Esophagus squamous epithelium (tissue), 5 donors: Measurements from ENCODE around the gene MFN2. TPM values are rescaled to one million over a fixed set of nuclear protein-coding genes. Genes with fewer than 3 reads are reported as not detected.

Source experiments
- DNase-seq: peaks from one replicate; lab custom pipeline; 2025; lab: John Stamatoyannopoulos, UW
- H3K27ac ChIP-seq, 4 donors: fragments of 200-600 bp; sonication (generic); one replicate each; pipeline ENCODE4 v1.5.1; 2016 to 2019; ENCODE audit warnings: mild to moderate bottlenecking in 1 of 4
- H3K27me3 ChIP-seq, 4 donors: fragments of 200-600 bp; sonication (generic); 1 replicate in 3 of 4; 2 replicates in 1 of 4; pipeline versions ENCODE4 v1.5.1 to v1.6.0; 2017 to 2021; ENCODE audit warnings: antibody characterized with exemption in 1 of 4
- H3K36me3 ChIP-seq, 3 donors: fragments of 200-600 bp; sonication (generic); one replicate each; pipeline ENCODE4 v1.5.1; 2016 to 2019
- H3K4me1 ChIP-seq, 3 donors: fragments of 200-600 bp; sonication (generic); one replicate each; pipeline ENCODE4 v1.5.1; 2017 to 2019
- H3K4me3 ChIP-seq, 4 donors: fragments of 200-600 bp; sonication (generic); 1 replicate in 3 of 4; 2 replicates in 1 of 4; pipeline ENCODE4 v1.5.1; 2016 to 2019; ENCODE audit warnings: mild to moderate bottlenecking in 2 of 4, moderate library complexity in 1 of 4
- H3K9me3 ChIP-seq, 3 donors: fragments of 200-600 bp; sonication (generic); one replicate each; pipeline ENCODE4 v1.5.1; 2016 to 2019
- POLR2A ChIP-seq, 4 donors: fragments of 450-650 bp; IDR thresholded peaks; one replicate each; pipeline ENCODE4 v1.6.1; 2017; ENCODE audit warnings: antibody characterized with exemption in 4 of 4, mild to moderate bottlenecking in 4 of 4, moderate library complexity in 3 of 4
- WGBS, 2 donors: methylation state at CpG; one replicate each; pipeline ENCODE4 v1.1.5; 2018; 5-methylcytosine and 5-hydroxymethylcytosine counted together
- intact Hi-C: fragments of 100-400 bp; cut with DNase I; formaldehyde crosslinking; loops from one replicate; pipeline ENCODE4 v1.15.0; 2022
- total RNA-seq, 4 donors: library from RNA; depleted of rRNA; stranded (reverse); fragments of >200 nt; gene quantifications; one replicate each; pipeline ENCODE4 v1.1.0, GENCODE V29; 2016
- TF ChIP-seq, protein P1 (sequence below), 6 experiments: fragments of 450-650 bp in 4 of 6; fragments of 200-600 bp in 2 of 6; sonication (generic) in 2 of 6; IDR thresholded peaks; one replicate each; pipeline ENCODE4 v1.5.1; 2016 to 2019; ENCODE audit warnings: antibody characterized with exemption in 6 of 6, mild to moderate bottlenecking in 4 of 6, moderate library complexity in 4 of 6
- donor health status: DM: yes; HTN: yes; CAD: no.

MFN2 gene
- total RNA-seq, 4 donors from 2014 or later = 64.4 to 96.9 (median 78.7) TPM

DNA sequence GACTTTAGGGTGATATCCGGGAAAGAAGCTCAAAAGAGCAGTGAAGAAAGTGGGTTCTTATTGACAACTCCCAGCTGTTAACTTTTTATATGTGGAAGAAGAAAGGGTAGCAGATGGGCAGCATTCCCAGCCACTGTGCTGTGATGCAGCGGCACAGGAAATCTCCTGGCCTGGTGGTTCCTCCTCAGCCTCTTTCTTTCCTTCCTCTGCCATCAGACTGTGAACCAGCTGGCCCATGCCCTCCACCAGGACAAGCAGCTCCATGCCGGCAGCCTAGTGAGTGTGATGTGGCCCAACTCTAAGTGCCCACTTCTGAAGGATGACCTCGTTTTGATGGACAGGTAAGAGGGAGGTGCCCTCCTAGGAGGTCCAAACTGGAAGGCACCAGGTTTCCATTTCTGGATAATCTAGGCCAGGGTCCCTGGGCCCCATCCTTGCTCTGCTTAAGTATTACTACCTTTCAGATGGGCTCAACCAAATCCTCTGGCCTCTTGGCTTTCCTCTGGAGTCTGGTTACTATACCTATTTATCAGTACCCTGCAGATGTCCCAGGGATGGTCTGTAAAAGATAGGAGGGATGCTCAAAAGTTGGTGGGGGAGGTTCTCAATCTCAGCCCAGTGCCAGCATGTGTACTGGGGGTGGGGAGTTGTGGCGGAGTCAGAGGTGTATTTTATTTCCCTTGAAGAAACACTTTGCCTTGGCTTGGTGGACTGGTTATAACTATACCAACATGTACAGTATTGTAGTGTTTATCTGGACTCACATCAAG is 17.0 kb downstream of the MFN2 start:
- TF ChIP-seq, protein P1, sequence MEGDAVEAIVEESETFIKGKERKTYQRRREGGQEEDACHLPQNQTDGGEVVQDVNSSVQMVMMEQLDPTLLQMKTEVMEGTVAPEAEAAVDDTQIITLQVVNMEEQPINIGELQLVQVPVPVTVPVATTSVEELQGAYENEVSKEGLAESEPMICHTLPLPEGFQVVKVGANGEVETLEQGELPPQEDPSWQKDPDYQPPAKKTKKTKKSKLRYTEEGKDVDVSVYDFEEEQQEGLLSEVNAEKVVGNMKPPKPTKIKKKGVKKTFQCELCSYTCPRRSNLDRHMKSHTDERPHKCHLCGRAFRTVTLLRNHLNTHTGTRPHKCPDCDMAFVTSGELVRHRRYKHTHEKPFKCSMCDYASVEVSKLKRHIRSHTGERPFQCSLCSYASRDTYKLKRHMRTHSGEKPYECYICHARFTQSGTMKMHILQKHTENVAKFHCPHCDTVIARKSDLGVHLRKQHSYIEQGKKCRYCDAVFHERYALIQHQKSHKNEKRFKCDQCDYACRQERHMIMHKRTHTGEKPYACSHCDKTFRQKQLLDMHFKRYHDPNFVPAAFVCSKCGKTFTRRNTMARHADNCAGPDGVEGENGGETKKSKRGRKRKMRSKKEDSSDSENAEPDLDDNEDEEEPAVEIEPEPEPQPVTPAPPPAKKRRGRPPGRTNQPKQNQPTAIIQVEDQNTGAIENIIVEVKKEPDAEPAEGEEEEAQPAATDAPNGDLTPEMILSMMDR (IDR thresholded peaks at IDR 0.05) = no peak
- TF ChIP-seq POLR2A (IDR thresholded peaks at IDR 0.05) = no peak
- intact Hi-C loops = no loop called here
- no peaks in the 10 kb centered on the region for H3K9me3 ChIP-seq
- no peaks in the 10 kb centered on the region for H3K27me3 ChIP-seq
- H3K4me3 ChIP-seq = no peak overlapping the region
- peaks cover 29 to 100% (median 63%) of the 10 kb centered on the region in 3 donors for H3K36me3 ChIP-seq
- peaks cover 0 to 6% (median 4%) of the 10 kb centered on the region in 3 donors for H3K4me1 ChIP-seq
- DNase-seq = no peak
- H3K27ac ChIP-seq = no peak overlapping the region
- 80 to 88% methylated on average over 3 to 5 of the region's 5 CpGs for WGBS, 2 donors

- Histone ChIP-seq H3K27me3 (no peaks in the 10 kb centered on the region), H3K4me1 (peaks cover 0 to 6% (median 4%) of the 10 kb centered on the region in 3 donors), H3K36me3 (peaks cover 33 to 100% (median 65%) of the 10 kb centered on the region in 3 donors), H3K9me3 (no peaks in the 10 kb centered on the region), H3K27ac (no peak overlapping the region), H3K4me3 (no peak overlapping the region)
- WGBS, 2 donors = 95 to 100% methylated on average over 1 to 4 of the region's 5 CpGs
- TF ChIP-seq, protein P1 (IDR thresholded peaks at IDR 0.05) = no peak
- no peak for TF ChIP-seq POLR2A (IDR thresholded peaks at IDR 0.05)
- no peak for DNase-seq
- intact Hi-C loops = no loop called here
Measured at GRCh38 chr1:11998636-11999035, 18.4 kb downstream of the MFN2 start.

- no peak overlapping the region for H3K4me3 ChIP-seq
- intact Hi-C loops = no loop called here
- peaks cover 39 to 100% (median 71%) of the 10 kb centered on the region in 3 donors for H3K36me3 ChIP-seq
- H3K4me1 ChIP-seq = peaks cover 0 to 6% (median 4%) of the 10 kb centered on the region in 3 donors
- no peak overlapping the region for H3K27ac ChIP-seq
- no peaks in the 10 kb centered on the region for H3K27me3 ChIP-seq
- DNase-seq = no peak
- 89 to 92% methylated on average over 2 to 3 of the region's 3 CpGs for WGBS, 2 donors
- TF ChIP-seq, protein P1 (IDR thresholded peaks at IDR 0.05) = no peak
- TF ChIP-seq POLR2A (IDR thresholded peaks at IDR 0.05) = no peak
- no peaks in the 10 kb centered on the region for H3K9me3 ChIP-seq
Measured at GRCh38 chr1:11999236-11999635, 19.0 kb downstream of the MFN2 start.

- WGBS, 2 donors = 66 to 86% methylated on average over 8 to 12 of the region's 14 CpGs
- intact Hi-C loops = no loop called here
Measured at GRCh38 chr1:12001249-12001917, 21.1 kb downstream of the MFN2 start.

More at GRCh38 chr1:12001249-12001917, 21.1 kb downstream of the MFN2 start:
- no peak for DNase-seq
- H3K4me1 ChIP-seq = peaks cover 0 to 6% (median 4%) of the 10 kb centered on the region in 3 donors
- H3K27me3 ChIP-seq = no peaks in the 10 kb centered on the region
- no peak overlapping the region for H3K4me3 ChIP-seq
- H3K27ac ChIP-seq = no peak overlapping the region
- no peaks in the 10 kb centered on the region for H3K9me3 ChIP-seq
- H3K36me3 ChIP-seq = peaks cover 46 to 100% (median 91%) of the 10 kb centered on the region in 3 donors
- TF ChIP-seq, protein P1 (IDR thresholded peaks at IDR 0.05) = peak in 4 of 6 experiments; percentile 20 to 40 (median 34)
- no peak for TF ChIP-seq POLR2A (IDR thresholded peaks at IDR 0.05)
